T1000 (cell line): ENCODE data around the gene IFIH1.
A peak's percentile ranks its signal among the peaks of the same experiment; 100 is the strongest.

Source experiments
- DNase-seq: peaks from one replicate; lab custom pipeline; 2025; ENCODE audit warnings: mixed read lengths; lab: John Stamatoyannopoulos, UW

Gene IFIH1

GRCh38 chr2:162257425-162257824, 61.1 kb downstream of the IFIH1 start:
- no peak for DNase-seq

- no peak for DNase-seq
These were observed 61.9 kb downstream of the IFIH1 start for GRCh38 chr2:162256591-162256991.

GRCh38 chr2:162254236-162254871, 64.1 kb downstream of the IFIH1 start:
- DNase-seq, result no peak

- DNase-seq, result no peak
These were observed 65.0 kb downstream of the IFIH1 start for GRCh38 chr2:162253435-162253834.

- no peak for DNase-seq
These were observed 66.3 kb downstream of the IFIH1 start for GRCh38 chr2:162252153-162252552.

GRCh38 chr2:162245781-162246180, 72.7 kb downstream of the IFIH1 start:
- DNase-seq, result no peak

GRCh38 chr2:162245061-162245460, 73.4 kb downstream of the IFIH1 start:
- DNase-seq, result no peak

- DNase-seq, result no peak
These were observed 73.9 kb downstream of the IFIH1 start for GRCh38 chr2:162244541-162245031.

GRCh38 chr2:162243715-162244114, 74.8 kb downstream of the IFIH1 start:
- no peak for DNase-seq

GRCh38 chr2:162243294-162243693, 75.2 kb downstream of the IFIH1 start, which contains the start of gene FAP:
Gene FAP, minus strand, starts transcription at chr2:162243445. Its CDS starts 118 bp downstream, at chr2:162243327.
- no peak for DNase-seq

GRCh38 chr2:162242586-162243280, 75.8 kb downstream of the IFIH1 start:
- DNase-seq, result no peak

GRCh38 chr2:162241571-162241970, 76.9 kb downstream of the IFIH1 start:
- DNase-seq, result no peak

GRCh38 chr2:162234620-162235462, 83.6 kb downstream of the IFIH1 start:
- DNase-seq, result no peak

- DNase-seq, result no peak
These were observed 85.3 kb downstream of the IFIH1 start for GRCh38 chr2:162233197-162233596.

GRCh38 chr2:162232671-162233070, 85.8 kb downstream of the IFIH1 start:
- DNase-seq, result no peak

- DNase-seq, result no peak
These were observed 86.5 kb downstream of the IFIH1 start for GRCh38 chr2:162232027-162232426.

- no peak for DNase-seq
These were observed 87.7 kb downstream of the IFIH1 start for GRCh38 chr2:162230761-162231160.

GRCh38 chr2:162226836-162227235, 91.6 kb downstream of the IFIH1 start:
- no peak for DNase-seq

GRCh38 chr2:162221064-162221463, 97.4 kb downstream of the IFIH1 start:
- peak; percentile 20 for DNase-seq

GRCh38 chr2:162220368-162220767, 98.1 kb downstream of the IFIH1 start:
- no peak for DNase-seq

- DNase-seq, result no peak
These were observed 99.1 kb downstream of the IFIH1 start for GRCh38 chr2:162219426-162219825.

GRCh38 chr2:162217598-162217997, 100.9 kb downstream of the IFIH1 start:
- DNase-seq, result no peak
